HepG2 (cell line): ENCODE results near the gene PEF1. TPM values are rescaled to one million over a fixed set of nuclear protein-coding genes. Genes with fewer than 3 reads are reported as not detected.
"Not testable (repeated sequence)": the region's sequence is repeated elsewhere in the genome, so short reads cannot be mapped to it uniquely, and the experiment has no call there.

Source experiments
- ATAC-seq: fragments of 200-7000 bp; cut with Tn5 transposase; 3 replicates; pipeline ENCODE4 v1.9.1; 2020; ENCODE audit warnings: mild to moderate bottlenecking, moderate library complexity
- BruUV-seq: library from RNA; stranded (reverse); fragments of 400-500 nt; replicated peaks from 2 replicates; lab custom pipeline; 2021; lab: Mats Ljungman, UMichigan
- CTCF ChIA-PET: fragments of 300-600 bp; formaldehyde crosslinking; extraction: SDS; loops from one replicate; lab custom pipeline; 2021; ENCODE audit warnings: low total read pairs, inconsistent platforms, low intra/inter-chr PET ratio; lab: Yijun Ruan, JAX
- POLR2A ChIA-PET: fragments of 350-600 bp; sonication (Branson Sonifier 250); formaldehyde crosslinking; loops from one replicate; lab custom pipeline; 2020; ENCODE audit warnings: antibody characterized with exemption, inconsistent platforms; lab: Yijun Ruan, JAX
- DNase-seq: peaks from one replicate; pipeline ENCODE4 v3.0.0-alpha.2; 2015; ENCODE audit warnings: low spot score
- FAIRE-seq: peaks from 3 replicates; lab custom pipeline; 2011; peaks lifted over from hg19 to GRCh38; lab: Jason Lieb, UNC
- H2AFZ ChIP-seq: one replicate; pipeline ENCODE4 v1.6.1; 2011; ENCODE audit warnings: low read length, inconsistent platforms
- H3K27ac ChIP-seq: fragments of 300-600 bp; 3 replicates; pipeline ENCODE4 v1.8.0; 2011; ENCODE audit warnings: mixed run types, mild to moderate bottlenecking, mixed read lengths, low read length, inconsistent platforms; ENCODE audit not compliant: insufficient read depth; ENCODE audit errors: extremely low read length
- H3K27me3 ChIP-seq, 2 experiments: fragments of 200-600 bp in 1 of 2; 2 replicates in 1 of 2; 3 replicates in 1 of 2; pipeline versions ENCODE4 v1.6.0 to v1.8.0; 2011; ENCODE audit warnings: low read length in 2 of 2, mild to moderate bottlenecking in 2 of 2, moderate library complexity in 2 of 2, inconsistent platforms in 1 of 2; ENCODE audit not compliant: insufficient read depth in 2 of 2, control insufficient read depth in 1 of 2
- H3K36me3 ChIP-seq, 2 experiments: fragments of 200-600 bp in 1 of 2; replicated peaks in 1 of 2; 2 replicates in 1 of 2; 3 replicates in 1 of 2; pipeline versions ENCODE4 v1.5.1 to v1.8.0; 2011; ENCODE audit warnings: low read length in 2 of 2, inconsistent platforms in 1 of 2; ENCODE audit not compliant: insufficient read depth in 2 of 2, control insufficient read depth in 1 of 2
- H3K4me1 ChIP-seq: 2 replicates; pipeline ENCODE4 v1.5.1; 2012; ENCODE audit warnings: low read length, inconsistent platforms; ENCODE audit not compliant: insufficient read depth
- H3K4me2 ChIP-seq: 2 replicates; pipeline ENCODE4 v1.6.0; 2011; ENCODE audit warnings: low read depth, low read length, inconsistent platforms
- H3K4me3 ChIP-seq, 3 experiments: fragments of 200-600 bp in 1 of 3; sonication (generic), shearing (Covaris generic) in 1 of 3; replicated peaks in 1 of 3; 2 replicates each; pipeline ENCODE4 v1.5.1; 2011 to 2016; ENCODE audit warnings: low read length in 3 of 3, inconsistent platforms in 2 of 3, low read depth in 2 of 3, mild to moderate bottlenecking in 2 of 3, control low read depth in 1 of 3, mixed read lengths in 1 of 3; ENCODE audit not compliant: insufficient read depth in 1 of 3
- H3K79me2 ChIP-seq: one replicate; pipeline ENCODE4 v1.6.1; 2011; ENCODE audit warnings: low read length, inconsistent platforms; ENCODE audit not compliant: insufficient read depth
- H3K9ac ChIP-seq: 2 replicates; pipeline ENCODE4 v1.6.0; 2011; ENCODE audit warnings: mild to moderate bottlenecking, low read depth, low read length, inconsistent platforms; ENCODE audit not compliant: insufficient read depth
- H3K9me3 ChIP-seq: 2 replicates; pipeline ENCODE4 v1.5.1; 2012; ENCODE audit warnings: mild to moderate bottlenecking, low read length
- H4K20me1 ChIP-seq: 2 replicates; pipeline ENCODE4 v1.6.0; 2011; ENCODE audit warnings: inconsistent platforms, mild to moderate bottlenecking, low read length, moderate library complexity; ENCODE audit not compliant: insufficient read depth
- ASH2L ChIP-seq: fragments of 300-600, 200-600 bp; sonication (generic); IDR thresholded peaks from 2 replicates; pipeline ENCODE4 v1.7.0; 2017; ENCODE audit warnings: low read depth, mild to moderate bottlenecking, moderate library complexity, mixed read lengths, low read length; ENCODE audit not compliant: insufficient read length
- RAD51 ChIP-seq: fragments of 450-650 bp; IDR thresholded peaks from 2 replicates; pipeline ENCODE4 v1.6.1; 2016; ENCODE audit warnings: borderline replicate concordance
- RBAK ChIP-seq: sonication (generic); formaldehyde crosslinking; IDR thresholded peaks from 2 replicates; pipeline ENCODE4 v1.5.1; 2020; ENCODE audit warnings: mild to moderate bottlenecking, missing genetic modification reagents
- SIX4 ChIP-seq: sonication (generic); formaldehyde crosslinking; IDR thresholded peaks from 2 replicates; pipeline ENCODE4 v1.4.0; 2020; ENCODE audit warnings: missing genetic modification reagents
- STAT5B ChIP-seq: sonication (generic); formaldehyde crosslinking; IDR thresholded peaks from 2 replicates; pipeline ENCODE4 v1.4.0; 2020; ENCODE audit warnings: missing genetic modification reagents
- TAF15 ChIP-seq: fragments of 200-400 bp; formaldehyde crosslinking; IDR thresholded peaks from one replicate; pipeline ENCODE4 v1.6.1; 2018; ENCODE audit warnings: mild to moderate bottlenecking, low read depth, low read length; ENCODE audit not compliant: poor library complexity, severe bottlenecking
- TBX3 ChIP-seq: fragments of 450-650 bp; IDR thresholded peaks from 2 replicates; pipeline ENCODE4 v1.6.1; 2017; ENCODE audit warnings: antibody characterized with exemption, mild to moderate bottlenecking, inconsistent platforms, borderline replicate concordance
- ZNF282 ChIP-seq: fragments of 450-650 bp; IDR thresholded peaks from 2 replicates; pipeline ENCODE4 v1.6.1; 2018; ENCODE audit not compliant: partially characterized antibody
- ZNF615 ChIP-seq: sonication (generic); formaldehyde crosslinking; IDR thresholded peaks from 2 replicates; pipeline ENCODE4 v1.5.0; 2020; ENCODE audit warnings: mild to moderate bottlenecking, missing genetic modification reagents, borderline replicate concordance
- ZNF788 ChIP-seq: sonication (generic); formaldehyde crosslinking; IDR thresholded peaks from 2 replicates; pipeline ENCODE4 v1.5.0; 2020; ENCODE audit warnings: mild to moderate bottlenecking, missing genetic modification reagents, borderline replicate concordance
- ZSCAN21 ChIP-seq: sonication (generic); formaldehyde crosslinking; IDR thresholded peaks from 2 replicates; pipeline ENCODE4 v1.8.0; 2022; ENCODE audit warnings: mild to moderate bottlenecking, missing genetic modification reagents, moderate library complexity, borderline replicate concordance
- WGBS: methylation state at CpG from one replicate; pipeline ENCODE4 v1.1.6; 2017; ENCODE audit warnings: low lambda C conversion rate; 5-methylcytosine and 5-hydroxymethylcytosine counted together
- in situ Hi-C: cut with HindIII; loops from 2 replicates; pipeline ENCODE4 v1.10.0; 2017; ENCODE audit warnings: low pct_unique_long_range_greater_than_20kb; ENCODE audit not compliant: extremely low pct_ligation_motif_present
- intact Hi-C: fragments of 100-400 bp; cut with micrococcal nuclease; formaldehyde crosslinking; loops from one replicate; pipeline ENCODE4 v1.10.0; 2022; ENCODE audit not compliant: unreplicated experiment
- polyA plus RNA-seq, 8 experiments: library from polyadenylated mRNA; depleted of rRNA in 3 of 8; stranded (reverse) in 7 of 8; unstranded in 1 of 8; fragments of >200 nt; fragmentation: Illumina TruSeq in 4 of 8; extraction: Trizol in 4 of 8; gene quantifications; 2 replicates each; pipeline versions ENCODE4 v1.2.1 to v1.2.3, GENCODE V29; 2011 to 2016; ENCODE audit warnings: low read depth in 4 of 8, missing spikeins in 1 of 8, mixed read lengths in 1 of 8; ENCODE audit not compliant: insufficient read depth in 1 of 8
- total RNA-seq, 5 experiments: library from RNA; depleted of rRNA; stranded (reverse); fragments of >200 nt; fragmentation: Illumina TruSeq; extraction: Trizol; gene quantifications; 2 replicates each; pipeline ENCODE4 v1.2.3, GENCODE V29; 2016; ENCODE audit warnings: low read depth in 1 of 5
- TF ChIP-seq, protein P1 (sequence below): sonication (generic); IDR thresholded peaks from 2 replicates; pipeline ENCODE4 v1.6.1; 2016; ENCODE audit warnings: low read depth, borderline replicate concordance
- TF ChIP-seq, protein P2 (sequence below): sonication (generic); formaldehyde crosslinking; IDR thresholded peaks from 2 replicates; pipeline ENCODE4 v1.5.0; 2020; ENCODE audit warnings: mild to moderate bottlenecking, missing genetic modification reagents, moderate library complexity
- TF ChIP-seq, protein P3 (sequence below): sonication (generic); formaldehyde crosslinking; IDR thresholded peaks from 2 replicates; pipeline ENCODE4 v1.4.0; 2020; ENCODE audit warnings: mild to moderate bottlenecking, missing genetic modification reagents
- TF ChIP-seq, protein P4 (sequence below): sonication (generic); formaldehyde crosslinking; IDR thresholded peaks from 2 replicates; pipeline ENCODE4 v1.9.0; 2022; ENCODE audit warnings: low read depth, missing genetic modification reagents
- TF ChIP-seq, protein P5 (sequence below): sonication (generic); formaldehyde crosslinking; IDR thresholded peaks from 2 replicates; pipeline ENCODE4 v1.4.0; 2020; ENCODE audit warnings: missing genetic modification reagents

Gene PEF1
- total and polyA plus RNA-seq, 2 of the 13 experiments (the other 11 are each of a cell fraction or from before 2014, with no cell fraction given): 57.1 to 57.8 TPM

DNA sequence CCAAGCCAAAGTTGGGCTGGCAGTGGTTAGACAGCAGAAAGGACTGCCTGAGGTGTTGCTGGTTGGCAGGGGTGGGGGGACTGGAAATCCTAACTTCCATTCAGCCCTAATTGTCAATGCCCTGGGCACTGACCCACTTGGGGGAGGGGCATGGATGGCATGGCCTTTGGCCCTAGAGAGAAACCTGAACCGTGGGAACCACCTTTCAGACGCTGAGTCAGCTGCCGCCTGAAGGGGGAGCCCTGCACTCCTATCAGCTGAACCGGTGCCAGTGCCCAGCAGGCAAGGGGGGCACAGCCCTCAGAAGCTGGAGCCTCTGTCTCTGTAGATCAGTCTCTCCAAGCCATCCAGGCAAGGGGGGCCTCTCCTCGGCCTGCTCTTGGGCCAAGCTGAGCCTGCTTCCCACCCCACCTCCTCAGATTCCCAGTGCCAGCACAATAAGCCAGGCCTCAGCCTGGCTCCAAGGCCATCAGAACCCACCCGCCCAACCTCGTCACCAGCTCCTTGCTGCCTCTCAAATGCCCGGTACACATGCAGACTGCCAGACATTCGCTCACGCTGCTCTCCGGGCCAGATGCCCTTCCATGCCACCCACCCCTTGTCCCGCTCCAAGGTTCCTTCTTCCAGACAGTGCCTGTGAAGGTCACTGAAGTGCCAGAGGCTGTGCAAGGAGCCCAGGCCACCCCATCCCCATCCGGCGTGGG lies 56.8 kb downstream of the PEF1 start (continued):
- TF ChIP-seq, protein P1, sequence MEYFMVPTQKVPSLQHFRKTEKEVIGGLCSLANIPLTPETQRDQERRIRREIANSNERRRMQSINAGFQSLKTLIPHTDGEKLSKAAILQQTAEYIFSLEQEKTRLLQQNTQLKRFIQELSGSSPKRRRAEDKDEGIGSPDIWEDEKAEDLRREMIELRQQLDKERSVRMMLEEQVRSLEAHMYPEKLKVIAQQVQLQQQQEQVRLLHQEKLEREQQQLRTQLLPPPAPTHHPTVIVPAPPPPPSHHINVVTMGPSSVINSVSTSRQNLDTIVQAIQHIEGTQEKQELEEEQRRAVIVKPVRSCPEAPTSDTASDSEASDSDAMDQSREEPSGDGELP: peak; percentile 78; the same call in 1 of the 2 replicates
- TF ChIP-seq TBX3 (no peak), ASH2L (no peak), ZSCAN21 (CRISPR knock-in tag) (no peak), RAD51 (no peak), STAT5B (no peak), ZNF615 (no peak), TAF15 (no peak), SIX4 (CRISPR knock-in tag) (no peak), ZNF788 (CRISPR knock-in tag) (no peak), RBAK (CRISPR knock-in tag) (no peak), ZNF282 (no peak)
- TF ChIP-seq, protein P2, sequence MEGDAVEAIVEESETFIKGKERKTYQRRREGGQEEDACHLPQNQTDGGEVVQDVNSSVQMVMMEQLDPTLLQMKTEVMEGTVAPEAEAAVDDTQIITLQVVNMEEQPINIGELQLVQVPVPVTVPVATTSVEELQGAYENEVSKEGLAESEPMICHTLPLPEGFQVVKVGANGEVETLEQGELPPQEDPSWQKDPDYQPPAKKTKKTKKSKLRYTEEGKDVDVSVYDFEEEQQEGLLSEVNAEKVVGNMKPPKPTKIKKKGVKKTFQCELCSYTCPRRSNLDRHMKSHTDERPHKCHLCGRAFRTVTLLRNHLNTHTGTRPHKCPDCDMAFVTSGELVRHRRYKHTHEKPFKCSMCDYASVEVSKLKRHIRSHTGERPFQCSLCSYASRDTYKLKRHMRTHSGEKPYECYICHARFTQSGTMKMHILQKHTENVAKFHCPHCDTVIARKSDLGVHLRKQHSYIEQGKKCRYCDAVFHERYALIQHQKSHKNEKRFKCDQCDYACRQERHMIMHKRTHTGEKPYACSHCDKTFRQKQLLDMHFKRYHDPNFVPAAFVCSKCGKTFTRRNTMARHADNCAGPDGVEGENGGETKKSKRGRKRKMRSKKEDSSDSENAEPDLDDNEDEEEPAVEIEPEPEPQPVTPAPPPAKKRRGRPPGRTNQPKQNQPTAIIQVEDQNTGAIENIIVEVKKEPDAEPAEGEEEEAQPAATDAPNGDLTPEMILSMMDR (CRISPR knock-in tag): peak; percentile 75
- TF ChIP-seq, protein P3, sequence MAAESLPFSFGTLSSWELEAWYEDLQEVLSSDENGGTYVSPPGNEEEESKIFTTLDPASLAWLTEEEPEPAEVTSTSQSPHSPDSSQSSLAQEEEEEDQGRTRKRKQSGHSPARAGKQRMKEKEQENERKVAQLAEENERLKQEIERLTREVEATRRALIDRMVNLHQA (CRISPR knock-in tag): no peak
- TF ChIP-seq, protein P4, sequence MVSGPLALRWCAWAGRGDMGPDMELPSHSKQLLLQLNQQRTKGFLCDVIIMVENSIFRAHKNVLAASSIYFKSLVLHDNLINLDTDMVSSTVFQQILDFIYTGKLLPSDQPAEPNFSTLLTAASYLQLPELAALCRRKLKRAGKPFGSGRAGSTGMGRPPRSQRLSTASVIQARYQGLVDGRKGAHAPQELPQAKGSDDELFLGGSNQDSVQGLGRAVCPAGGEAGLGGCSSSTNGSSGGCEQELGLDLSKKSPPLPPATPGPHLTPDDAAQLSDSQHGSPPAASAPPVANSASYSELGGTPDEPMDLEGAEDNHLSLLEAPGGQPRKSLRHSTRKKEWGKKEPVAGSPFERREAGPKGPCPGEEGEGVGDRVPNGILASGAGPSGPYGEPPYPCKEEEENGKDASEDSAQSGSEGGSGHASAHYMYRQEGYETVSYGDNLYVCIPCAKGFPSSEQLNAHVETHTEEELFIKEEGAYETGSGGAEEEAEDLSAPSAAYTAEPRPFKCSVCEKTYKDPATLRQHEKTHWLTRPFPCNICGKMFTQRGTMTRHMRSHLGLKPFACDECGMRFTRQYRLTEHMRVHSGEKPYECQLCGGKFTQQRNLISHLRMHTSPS (CRISPR knock-in tag): peak; percentile 95
- TF ChIP-seq, protein P5, sequence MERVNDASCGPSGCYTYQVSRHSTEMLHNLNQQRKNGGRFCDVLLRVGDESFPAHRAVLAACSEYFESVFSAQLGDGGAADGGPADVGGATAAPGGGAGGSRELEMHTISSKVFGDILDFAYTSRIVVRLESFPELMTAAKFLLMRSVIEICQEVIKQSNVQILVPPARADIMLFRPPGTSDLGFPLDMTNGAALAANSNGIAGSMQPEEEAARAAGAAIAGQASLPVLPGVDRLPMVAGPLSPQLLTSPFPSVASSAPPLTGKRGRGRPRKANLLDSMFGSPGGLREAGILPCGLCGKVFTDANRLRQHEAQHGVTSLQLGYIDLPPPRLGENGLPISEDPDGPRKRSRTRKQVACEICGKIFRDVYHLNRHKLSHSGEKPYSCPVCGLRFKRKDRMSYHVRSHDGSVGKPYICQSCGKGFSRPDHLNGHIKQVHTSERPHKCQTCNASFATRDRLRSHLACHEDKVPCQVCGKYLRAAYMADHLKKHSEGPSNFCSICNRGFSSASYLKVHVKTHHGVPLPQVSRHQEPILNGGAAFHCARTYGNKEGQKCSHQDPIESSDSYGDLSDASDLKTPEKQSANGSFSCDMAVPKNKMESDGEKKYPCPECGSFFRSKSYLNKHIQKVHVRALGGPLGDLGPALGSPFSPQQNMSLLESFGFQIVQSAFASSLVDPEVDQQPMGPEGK (CRISPR knock-in tag): 0 out of 2 replicates have a peak, but pooled peaks have one; percentile 12

DNA sequence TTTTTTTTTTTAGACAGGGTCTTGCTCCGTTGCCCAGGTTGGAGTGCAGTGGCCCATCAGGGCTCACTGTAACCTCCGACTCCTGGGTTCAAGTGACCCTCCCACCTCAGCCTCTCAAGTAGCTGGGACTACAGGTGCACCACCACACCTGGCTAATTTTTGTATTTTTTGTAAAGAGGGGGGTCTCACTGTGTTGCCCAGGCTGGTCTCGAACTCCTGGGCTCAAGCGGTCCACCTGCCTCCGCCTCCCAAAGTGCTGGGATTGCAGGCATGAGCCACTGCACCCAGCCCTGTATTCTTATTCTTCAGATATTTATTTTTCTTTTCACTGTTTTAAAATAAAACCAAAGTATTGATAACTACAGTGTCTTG lies 57.4 kb downstream of the PEF1 start:
- H3K79me2 ChIP-seq, H3K4me3 ChIP-seq, BruUV-seq, intact Hi-C loops, ATAC-seq, H3K27ac ChIP-seq, H3K9ac ChIP-seq, in situ Hi-C loops, FAIRE-seq, H3K9me3 ChIP-seq, H2AFZ ChIP-seq, DNase-seq, H3K27me3 ChIP-seq, H4K20me1 ChIP-seq, H3K4me2 ChIP-seq: not testable (repeated sequence)
- 96% methylated on average over 5 of the region's 5 CpGs for WGBS
- peaks cover 23% of the 10 kb centered on the region for H3K4me1 ChIP-seq
- POLR2A ChIA-PET: interaction anchor here (0.6 to 1.1 kb wide), 3 partner anchors 10 to 61 kb away, joined by 4 to 6 read pairs (median 5); partner anchors contain the start of gene TINAGL1
- CTCF ChIA-PET: interaction anchor here (1.1 kb wide), 1 partner anchor 23 kb away, joined by 3 read pairs; no protein-coding TSS in a partner anchor
- peaks cover 4 to 22% of the 10 kb centered on the region in 2 experiments; a peak in 3 of 5 replicates for H3K36me3 ChIP-seq
